ENCODE measurements around the gene FGD4. TPM values are rescaled to one million over a fixed set of nuclear protein-coding genes. Genes with fewer than 3 reads are reported as not detected.
"Not testable (repeated sequence)": the region's sequence is repeated elsewhere in the genome, so short reads cannot be mapped to it uniquely, and the experiment has no call there.

Gene FGD4
- total RNA-seq, 2 experiments from 2014 or later: 0.91 to 1.4 TPM

DNA sequence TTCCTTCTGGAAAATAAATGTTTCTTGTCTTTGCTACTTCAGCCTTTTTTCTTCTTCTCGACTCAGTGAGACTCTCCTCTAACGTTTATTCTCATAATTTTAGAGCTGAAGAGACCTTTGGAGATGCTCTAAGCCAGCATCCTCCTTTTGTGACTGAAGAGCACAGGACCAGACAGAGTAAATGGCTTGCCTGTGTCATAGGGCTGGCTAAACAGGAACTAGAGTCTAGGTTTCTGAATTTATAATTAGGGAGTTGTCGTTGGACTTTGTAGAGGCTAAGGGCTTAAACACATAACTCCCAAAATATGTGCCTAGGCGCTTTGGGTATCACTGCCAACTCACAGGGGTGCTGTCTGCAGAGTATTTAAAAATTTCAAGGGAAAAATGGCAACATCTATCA is 98.5 kb downstream of the FGD4 start:
- peaks cover 5% of the 10 kb centered on the region for H3K4me1 Mint-ChIP-seq
- no peak overlapping the region for H3K4me3 Mint-ChIP-seq
- H3K36me3 Mint-ChIP-seq: no peaks in the 10 kb centered on the region
- no peak for DNase-seq
- POLR2A ChIA-PET: no interaction called here
- H3K27ac Mint-ChIP-seq: no peak overlapping the region
- no peaks in the 10 kb centered on the region for H3K9me3 Mint-ChIP-seq
- no peak for ATAC-seq (ENCODE audit: low read depth)
- peaks cover 3% of the 10 kb centered on the region for H3K27me3 Mint-ChIP-seq

DNA sequence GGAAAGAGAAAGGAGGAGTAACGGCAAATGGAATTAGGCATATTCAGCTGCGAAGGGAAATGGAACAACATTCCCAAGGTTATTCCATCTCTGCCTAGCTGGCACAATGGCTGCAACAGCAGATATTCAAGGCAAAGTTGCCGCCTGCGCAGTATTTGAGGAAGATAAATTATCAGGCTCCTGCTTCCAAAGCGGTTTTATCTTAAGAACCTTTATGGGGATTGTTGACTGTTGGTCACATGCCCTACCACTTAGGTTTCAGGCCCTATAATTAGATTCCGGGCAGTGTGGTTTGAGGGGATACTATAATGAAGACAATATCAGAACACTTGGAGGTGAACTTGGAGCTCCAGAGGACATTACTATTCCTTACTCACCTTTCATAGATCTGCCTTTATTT is 99.7 kb downstream of the FGD4 start:
- Mint-ChIP-seq H3K4me1 (peaks cover 5% of the 10 kb centered on the region), H3K9me3 (no peaks in the 10 kb centered on the region), H3K4me3 (no peak overlapping the region), H3K27me3 (peaks cover 3% of the 10 kb centered on the region), H3K36me3 (no peaks in the 10 kb centered on the region), H3K27ac (no peak overlapping the region)
- ATAC-seq (ENCODE audit: low read depth) (no peak), DNase-seq (no peak)
- POLR2A ChIA-PET: no interaction called here

DNA sequence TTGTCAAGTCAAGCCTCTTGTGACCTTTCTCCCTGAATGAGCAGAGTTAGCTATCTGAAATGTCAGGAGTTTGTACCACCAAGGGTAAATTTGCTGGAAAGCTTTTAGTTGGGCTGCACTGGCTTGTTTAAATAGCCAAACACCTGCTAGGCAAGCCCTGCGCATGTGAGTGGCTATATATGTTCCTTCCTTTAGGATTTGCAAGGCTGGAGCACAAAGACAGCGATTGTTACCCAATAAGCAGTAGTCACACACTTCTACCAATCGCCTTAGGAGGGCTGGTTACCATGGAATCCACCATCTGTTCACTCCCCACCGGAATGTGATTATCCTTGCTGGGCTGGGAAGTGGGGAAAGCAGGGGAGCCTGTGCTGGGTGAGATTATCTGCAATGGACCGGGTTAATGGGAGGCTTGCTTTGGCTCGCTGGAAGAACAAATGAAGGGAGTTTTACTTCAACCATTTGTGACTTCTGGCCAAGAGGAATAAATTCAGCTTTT is 102.5 kb downstream of the FGD4 start:
- H3K9me3 Mint-ChIP-seq: peaks cover 2% of the 10 kb centered on the region
- DNase-seq: no peak
- no peak overlapping the region for H3K27ac Mint-ChIP-seq
- peaks cover 3% of the 10 kb centered on the region for H3K27me3 Mint-ChIP-seq
- H3K36me3 Mint-ChIP-seq: no peaks in the 10 kb centered on the region
- ATAC-seq (ENCODE audit: low read depth): no peak
- H3K4me3 Mint-ChIP-seq: no peak overlapping the region
- POLR2A ChIA-PET: no interaction called here
- H3K4me1 Mint-ChIP-seq: peaks cover 5% of the 10 kb centered on the region

DNA sequence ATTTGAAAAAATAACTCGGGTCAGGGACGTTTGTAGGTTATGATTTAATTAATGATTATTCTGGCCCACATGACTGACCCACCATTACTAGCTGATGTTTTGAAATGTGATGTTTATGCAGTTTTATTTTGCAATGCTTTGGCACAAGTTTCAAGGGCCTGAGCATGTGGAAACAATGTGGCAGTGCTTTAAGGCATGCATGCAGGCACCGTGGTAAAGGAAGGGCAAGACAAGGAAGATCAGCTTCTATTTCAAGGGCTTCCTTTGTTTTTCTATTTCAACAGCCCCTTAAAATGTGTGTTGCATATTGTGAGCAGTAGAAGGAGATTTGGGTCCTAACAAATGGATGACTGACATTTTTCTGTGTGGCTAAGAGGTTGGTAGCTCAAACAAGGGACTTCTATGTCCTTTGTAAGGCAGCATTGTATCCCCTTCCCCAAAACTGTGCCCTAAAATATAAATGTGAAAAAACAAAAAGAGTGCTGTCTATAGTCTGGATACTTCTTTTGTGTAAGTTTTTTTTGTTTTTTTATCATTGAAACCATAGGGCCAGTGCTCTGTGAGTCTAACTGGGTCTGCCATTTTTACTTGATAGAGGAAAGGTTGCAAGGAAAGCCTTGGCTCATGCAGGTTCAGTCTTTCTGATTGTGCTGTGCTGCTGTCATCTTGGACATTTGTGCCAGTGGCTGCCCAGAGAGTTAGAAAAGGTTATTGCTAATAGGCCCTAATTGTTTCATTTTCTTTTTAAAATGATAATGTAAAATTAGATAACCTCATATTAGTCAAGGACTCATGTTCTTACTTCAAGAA is 103.5 kb downstream of the FGD4 start:
- no peak for ATAC-seq (ENCODE audit: low read depth)
- Mint-ChIP-seq H3K36me3 (no peaks in the 10 kb centered on the region), H3K4me3 (no peak overlapping the region), H3K9me3 (peaks cover 2% of the 10 kb centered on the region), H3K27me3 (peaks cover 3% of the 10 kb centered on the region), H3K27ac (no peak overlapping the region), H3K4me1 (peaks cover 2% of the 10 kb centered on the region)
- POLR2A ChIA-PET: no interaction called here
- DNase-seq: no peak

DNA sequence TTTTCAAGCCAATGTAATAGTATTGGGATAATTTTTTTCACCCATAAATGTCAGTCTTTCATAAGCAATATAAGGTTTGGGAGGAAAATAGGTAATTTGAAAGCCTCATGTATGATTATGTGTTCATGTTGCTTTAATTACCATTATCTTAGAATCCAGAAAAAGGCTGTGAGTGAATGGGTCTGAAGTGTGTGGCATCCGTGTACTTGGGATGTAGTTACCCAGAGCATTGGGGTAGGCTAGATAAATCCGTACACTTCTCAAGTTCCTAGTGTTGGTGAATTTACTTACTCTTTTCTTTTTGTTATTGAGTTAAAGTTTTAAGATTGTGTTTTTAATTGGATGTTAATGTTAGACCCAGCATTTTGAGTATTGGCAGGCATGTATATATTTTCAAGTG is 104.4 kb downstream of the FGD4 start:
- POLR2A ChIA-PET: no interaction called here
- Mint-ChIP-seq H3K27me3 (peaks cover 3% of the 10 kb centered on the region), H3K9me3 (peaks cover 2% of the 10 kb centered on the region), H3K4me1 (no peaks in the 10 kb centered on the region), H3K36me3 (no peaks in the 10 kb centered on the region), H3K27ac (no peak overlapping the region), H3K4me3 (no peak overlapping the region)
- ATAC-seq (ENCODE audit: low read depth): no peak
- DNase-seq: no peak

DNA sequence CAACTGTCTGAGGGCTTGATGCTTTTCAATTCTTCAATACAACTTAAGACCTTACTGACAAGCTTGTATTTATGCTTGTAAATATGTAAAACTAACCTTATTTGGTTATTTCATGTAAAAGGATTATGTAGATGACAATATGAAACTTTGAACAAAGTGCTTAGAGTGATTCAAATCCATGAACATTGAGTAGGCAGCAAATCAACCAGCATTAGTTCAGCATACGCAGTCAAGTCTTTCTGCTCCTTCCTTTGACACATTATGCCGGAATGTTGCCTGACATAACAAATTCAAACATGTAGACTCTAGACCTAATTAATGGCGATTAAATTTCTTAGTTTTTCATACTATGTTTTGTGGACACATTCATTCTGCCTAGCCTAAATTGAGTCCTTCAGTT is 105.2 kb downstream of the FGD4 start:
- DNase-seq (no peak), ATAC-seq (ENCODE audit: low read depth) (no peak)
- H3K36me3 Mint-ChIP-seq: no peaks in the 10 kb centered on the region
- no peaks in the 10 kb centered on the region for H3K4me1 Mint-ChIP-seq
- H3K27ac Mint-ChIP-seq: no peak overlapping the region
- H3K27me3 Mint-ChIP-seq: peaks cover 3% of the 10 kb centered on the region
- POLR2A ChIA-PET: no interaction called here
- peaks cover 2% of the 10 kb centered on the region for H3K9me3 Mint-ChIP-seq
- no peak overlapping the region for H3K4me3 Mint-ChIP-seq

DNA sequence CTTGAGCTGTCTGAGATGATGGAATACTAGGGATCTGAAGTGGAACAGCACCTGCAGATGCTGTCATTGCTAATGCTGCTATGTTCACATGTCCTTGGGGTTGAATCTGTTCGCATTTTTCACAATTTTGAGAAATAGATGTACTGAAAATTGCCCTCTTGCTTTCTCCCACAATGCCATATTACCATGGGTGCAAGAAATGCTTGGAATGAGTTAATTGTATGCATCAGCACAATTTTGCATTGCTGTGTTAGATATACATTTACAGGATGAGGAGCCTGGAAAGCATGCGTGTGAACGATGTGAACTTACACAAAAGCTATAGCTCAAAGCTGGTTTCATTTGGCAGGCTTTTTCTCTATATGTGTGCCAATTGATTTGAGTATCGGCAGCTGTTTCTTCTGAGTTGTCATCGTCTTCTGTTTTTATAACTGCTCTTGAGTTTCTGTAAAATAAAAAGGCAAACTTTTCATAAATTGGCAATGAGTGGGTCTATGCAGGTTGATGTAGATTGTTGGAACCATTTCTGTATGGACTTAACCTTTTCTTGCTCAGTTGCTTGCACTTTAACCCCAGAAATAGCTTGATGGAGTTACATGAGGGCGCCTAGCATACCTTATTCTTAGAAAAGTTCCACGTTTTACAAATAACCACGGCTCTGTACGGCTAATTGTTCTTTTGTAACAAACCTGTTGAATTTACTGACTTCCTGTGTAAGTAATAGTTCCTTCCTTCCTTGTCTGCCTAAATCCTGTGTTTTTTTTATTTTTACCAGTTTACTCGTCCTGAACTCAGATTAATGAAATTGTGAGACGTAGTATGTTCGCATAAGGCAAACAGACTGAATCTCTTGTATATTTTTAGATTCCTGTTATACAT is 105.9 kb downstream of the FGD4 start:
- H3K4me3 Mint-ChIP-seq: no peak overlapping the region
- no peak for DNase-seq
- peaks cover 3% of the 10 kb centered on the region for H3K27me3 Mint-ChIP-seq
- H3K36me3 Mint-ChIP-seq: no peaks in the 10 kb centered on the region
- H3K27ac Mint-ChIP-seq: no peak overlapping the region
- POLR2A ChIA-PET: interaction anchor here (0.5 kb wide), 1 partner anchor 674 kb away, joined by 3 read pairs; no protein-coding TSS in a partner anchor
- H3K9me3 Mint-ChIP-seq: peaks cover 2% of the 10 kb centered on the region
- H3K4me1 Mint-ChIP-seq: no peaks in the 10 kb centered on the region
- ATAC-seq (ENCODE audit: low read depth): no peak

DNA sequence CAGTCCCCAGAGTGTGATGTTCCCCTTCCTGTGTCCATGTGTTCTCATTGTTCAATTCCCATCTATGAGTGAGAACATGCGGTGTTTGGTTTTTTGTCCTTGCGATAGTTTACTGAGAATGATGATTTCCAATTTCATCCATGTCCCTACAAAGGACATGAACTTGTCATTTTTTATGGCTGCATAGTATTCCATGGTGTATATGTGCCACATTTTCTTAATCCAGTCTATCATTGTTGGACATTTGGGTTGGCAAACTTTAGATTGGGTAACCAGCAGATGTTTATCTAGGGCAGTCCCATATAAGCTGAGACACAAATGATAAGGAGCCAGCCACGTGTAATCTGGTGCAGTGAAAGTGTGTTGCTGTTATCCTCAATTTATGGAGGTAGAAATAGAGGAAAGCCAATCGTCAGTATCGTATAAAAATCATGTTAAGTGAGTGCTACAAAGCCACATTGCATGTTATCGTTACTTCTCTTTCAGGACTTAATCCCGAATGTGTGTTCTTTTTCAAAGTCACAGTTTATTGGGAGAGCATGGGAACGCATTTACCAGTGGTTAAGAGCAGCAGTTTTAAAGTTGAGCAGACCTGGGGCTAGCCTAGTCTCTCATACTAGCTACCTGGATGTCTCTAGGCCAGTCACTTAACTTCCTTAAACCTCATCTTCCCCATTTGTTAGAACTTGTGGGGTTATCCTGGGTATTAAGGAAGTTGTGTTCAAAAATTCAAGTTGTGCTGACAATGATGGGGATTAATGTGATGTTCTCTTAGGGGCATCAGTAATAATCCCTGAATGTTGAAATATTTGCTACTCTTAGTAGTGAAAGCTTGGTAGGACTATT is 108.0 kb downstream of the FGD4 start:
- POLR2A ChIA-PET; H3K9me3 Mint-ChIP-seq; H3K4me3 Mint-ChIP-seq; DNase-seq; ATAC-seq (ENCODE audit: low read depth); H3K4me1 Mint-ChIP-seq; H3K27me3 Mint-ChIP-seq; H3K36me3 Mint-ChIP-seq; H3K27ac Mint-ChIP-seq: not testable (repeated sequence)

DNA sequence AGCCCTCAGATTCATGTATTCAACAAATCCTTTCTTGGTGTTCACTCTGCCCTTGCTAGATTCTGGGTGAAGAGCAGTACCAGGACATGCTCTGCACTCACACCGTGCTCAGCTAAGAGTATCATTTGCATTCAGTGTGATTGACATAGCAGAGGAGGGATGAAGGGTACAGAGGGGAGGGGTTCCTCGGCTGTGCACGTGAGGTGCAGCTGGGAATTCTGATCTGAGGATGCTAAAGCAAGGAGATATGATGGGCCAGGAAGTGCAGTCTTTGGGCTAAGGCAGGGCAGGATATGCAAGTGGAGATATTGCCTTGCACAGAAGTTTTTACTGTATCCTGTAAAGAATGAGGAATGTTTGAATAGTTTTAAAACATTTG is 108.6 kb downstream of the FGD4 start:
- no peak overlapping the region for H3K4me3 Mint-ChIP-seq
- H3K36me3 Mint-ChIP-seq: no peaks in the 10 kb centered on the region
- H3K4me1 Mint-ChIP-seq: no peaks in the 10 kb centered on the region
- POLR2A ChIA-PET: no interaction called here
- DNase-seq: no peak
- no peak overlapping the region for H3K27ac Mint-ChIP-seq
- H3K27me3 Mint-ChIP-seq: peaks cover 9% of the 10 kb centered on the region
- ATAC-seq (ENCODE audit: low read depth): no peak
- peaks cover 2% of the 10 kb centered on the region for H3K9me3 Mint-ChIP-seq

DNA sequence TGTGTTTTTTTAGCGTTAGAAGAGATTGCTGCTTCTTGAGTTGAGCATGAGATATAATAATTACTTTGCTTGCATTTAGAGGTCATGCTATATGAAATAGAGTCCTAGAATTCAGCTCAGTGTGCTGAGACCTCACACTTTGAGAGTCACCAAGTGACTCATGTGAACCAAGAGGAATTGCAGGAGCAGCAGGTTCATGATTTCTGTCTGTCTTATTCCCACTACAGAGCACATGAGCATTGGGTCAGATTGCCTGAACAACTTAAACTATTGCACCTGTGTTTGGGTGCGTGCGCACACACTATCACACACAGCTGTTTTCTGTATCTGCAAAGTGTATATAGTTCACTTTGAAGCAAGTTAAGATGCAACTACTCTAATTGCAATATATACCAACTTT is 109.3 kb downstream of the FGD4 start:
- DNase-seq (no peak), ATAC-seq (ENCODE audit: low read depth) (no peak)
- H3K4me3 Mint-ChIP-seq: no peak overlapping the region
- no peaks in the 10 kb centered on the region for H3K36me3 Mint-ChIP-seq
- no peak overlapping the region for H3K27ac Mint-ChIP-seq
- H3K9me3 Mint-ChIP-seq: peaks cover 2% of the 10 kb centered on the region
- no peaks in the 10 kb centered on the region for H3K4me1 Mint-ChIP-seq
- POLR2A ChIA-PET: no interaction called here
- H3K27me3 Mint-ChIP-seq: peaks cover 13% of the 10 kb centered on the region

DNA sequence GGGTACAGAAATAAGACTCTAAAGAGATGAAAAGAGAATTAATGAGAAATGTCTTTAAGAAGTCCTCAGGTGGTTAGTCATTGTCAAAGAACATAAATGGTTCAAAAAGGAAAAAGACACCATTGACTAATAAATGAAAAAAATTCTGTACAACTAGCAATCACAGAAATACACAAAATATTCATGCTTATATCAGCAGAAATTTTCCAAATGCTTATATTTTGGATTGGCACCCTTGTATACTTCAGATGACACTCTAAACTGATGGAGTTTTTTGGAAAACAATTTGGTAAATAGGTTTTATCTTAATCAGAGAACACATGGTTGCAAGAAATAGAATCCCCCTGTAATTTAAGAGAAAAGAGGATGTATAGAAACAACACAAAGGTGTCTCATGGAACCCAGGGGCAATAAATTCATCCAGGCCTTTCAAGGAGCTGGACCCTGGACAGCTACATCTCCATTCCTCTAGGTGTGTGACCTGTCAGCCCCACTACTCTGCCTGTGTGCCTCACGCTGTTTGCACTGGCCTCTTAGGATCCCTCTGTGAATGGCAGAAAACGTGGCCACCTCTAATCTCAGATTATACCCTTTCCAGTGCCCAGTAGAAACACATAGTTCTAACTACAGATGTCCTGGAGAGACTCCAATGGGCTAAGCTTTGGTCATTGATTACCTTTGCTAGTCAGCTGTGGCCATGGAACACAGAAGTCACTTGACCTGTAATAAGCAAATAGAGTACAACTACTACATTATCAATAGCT is 110.2 kb downstream of the FGD4 start:
- peaks cover 2% of the 10 kb centered on the region for H3K9me3 Mint-ChIP-seq
- H3K27ac Mint-ChIP-seq: no peak overlapping the region
- POLR2A ChIA-PET: no interaction called here
- no peak overlapping the region for H3K4me3 Mint-ChIP-seq
- no peak for DNase-seq
- peaks cover 13% of the 10 kb centered on the region for H3K27me3 Mint-ChIP-seq
- H3K36me3 Mint-ChIP-seq: no peaks in the 10 kb centered on the region
- H3K4me1 Mint-ChIP-seq: no peaks in the 10 kb centered on the region
- no peak for ATAC-seq (ENCODE audit: low read depth)

DNA sequence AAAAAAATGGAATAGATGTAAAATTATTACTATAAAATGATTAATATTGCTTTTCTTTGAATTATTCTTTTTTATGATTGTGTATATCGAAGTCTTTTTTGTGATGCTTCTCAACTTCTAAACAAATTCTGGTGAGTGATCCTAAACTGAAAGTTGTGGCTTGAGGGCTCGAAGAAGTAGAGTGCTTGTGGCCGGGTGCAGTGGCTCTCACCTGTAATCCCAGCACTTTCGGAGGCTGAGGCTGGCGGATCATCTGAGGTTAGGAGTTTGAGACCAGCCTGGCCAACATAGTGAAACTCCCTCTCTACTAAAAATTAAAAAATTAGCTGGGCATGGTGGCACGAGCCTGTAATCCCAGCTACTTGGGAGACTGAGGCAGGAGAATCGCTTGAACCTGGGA is 112.6 kb downstream of the FGD4 start:
- POLR2A ChIA-PET; ATAC-seq (ENCODE audit: low read depth): not testable (repeated sequence)

DNA sequence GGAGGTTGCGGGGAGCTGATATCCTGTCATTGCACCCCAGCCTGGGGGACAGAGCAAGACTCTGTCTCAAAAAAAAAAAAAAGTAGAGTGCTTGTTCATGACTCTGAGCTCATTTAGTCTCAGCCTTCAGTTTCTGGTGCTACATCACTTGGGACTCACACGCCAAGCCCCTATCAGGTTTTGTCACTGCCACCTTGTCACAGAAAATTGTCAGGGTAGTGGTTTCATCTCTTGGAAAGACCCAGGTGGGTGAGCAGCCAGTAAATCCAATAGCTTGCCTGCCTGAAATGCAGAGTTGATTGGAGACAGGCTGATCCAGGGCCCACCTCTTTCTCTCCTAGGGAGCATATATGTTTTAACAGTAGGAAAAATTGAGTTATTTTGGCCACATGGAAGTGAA is 113.0 kb downstream of the FGD4 start:
- no peak overlapping the region for H3K4me3 Mint-ChIP-seq
- peaks cover 2% of the 10 kb centered on the region for H3K4me1 Mint-ChIP-seq
- no peak overlapping the region for H3K27ac Mint-ChIP-seq
- POLR2A ChIA-PET: no interaction called here
- DNase-seq (no peak), ATAC-seq (ENCODE audit: low read depth) (no peak)
- H3K36me3 Mint-ChIP-seq: no peaks in the 10 kb centered on the region
- H3K27me3 Mint-ChIP-seq: peaks cover 16% of the 10 kb centered on the region
- H3K9me3 Mint-ChIP-seq: no peaks in the 10 kb centered on the region

More for the DNA sequence above, 112.6 kb downstream of the FGD4 start:
- H3K4me3 Mint-ChIP-seq, H3K36me3 Mint-ChIP-seq, H3K4me1 Mint-ChIP-seq, DNase-seq, H3K9me3 Mint-ChIP-seq, H3K27ac Mint-ChIP-seq: not testable (repeated sequence)
- H3K27me3 Mint-ChIP-seq: peaks cover 16% of the 10 kb centered on the region
